HFF-Myc (cell line): ENCODE results near the gene TIMP2.
A peak's percentile ranks its signal among the peaks of the same experiment; 100 is the strongest.

Experiments used
- DNase-seq: peaks from one replicate; pipeline ENCODE4 v3.0.0-alpha.2; 2011; ENCODE audit warnings: low read depth; ENCODE audit errors: extremely low read depth
- H3K4me3 ChIP-seq: replicated peaks from 2 replicates; pipeline ENCODE4 v1.5.1; 2011; ENCODE audit warnings: low read depth, mild to moderate bottlenecking, control low read depth, low read length
- CTCF ChIP-seq: IDR thresholded peaks from 2 replicates; pipeline ENCODE4 v1.5.1; 2012; ENCODE audit warnings: mild to moderate bottlenecking, low read depth, low read length, control low read depth; ENCODE audit errors: missing control alignments

The TIMP2 gene

GRCh38 chr17:78939615-78940014, 14.4 kb upstream of the TIMP2 start:
- DNase-seq, result no peak
- H3K4me3 ChIP-seq, result no peak overlapping the region
- TF ChIP-seq CTCF, result no peak

- no peak for DNase-seq
- no peak overlapping the region for H3K4me3 ChIP-seq
- TF ChIP-seq CTCF, result no peak
Measured at GRCh38 chr17:78937561-78937960, 12.4 kb upstream of the TIMP2 start.

GRCh38 chr17:78935419-78936323, 10.5 kb upstream of the TIMP2 start:
- no peak overlapping the region for H3K4me3 ChIP-seq
- DNase-seq, result peak; percentile 93
- TF ChIP-seq CTCF, result no peak

GRCh38 chr17:78934681-78935418, 9.7 kb upstream of the TIMP2 start:
- TF ChIP-seq CTCF, result no peak
- no peak for DNase-seq
- no peak overlapping the region for H3K4me3 ChIP-seq

GRCh38 chr17:78933959-78934568, 8.9 kb upstream of the TIMP2 start:
- peak overlapping the region; percentile 29 for H3K4me3 ChIP-seq
- TF ChIP-seq CTCF, result no peak
- DNase-seq, result peak; percentile 94

- DNase-seq, result peak; percentile 94
- TF ChIP-seq CTCF, result no peak
- peak overlapping the region; percentile 29 for H3K4me3 ChIP-seq
Measured at GRCh38 chr17:78933025-78933958, 8.1 kb upstream of the TIMP2 start.
